ENCODE data around the gene UAP1L1.

Gene UAP1L1

DNA sequence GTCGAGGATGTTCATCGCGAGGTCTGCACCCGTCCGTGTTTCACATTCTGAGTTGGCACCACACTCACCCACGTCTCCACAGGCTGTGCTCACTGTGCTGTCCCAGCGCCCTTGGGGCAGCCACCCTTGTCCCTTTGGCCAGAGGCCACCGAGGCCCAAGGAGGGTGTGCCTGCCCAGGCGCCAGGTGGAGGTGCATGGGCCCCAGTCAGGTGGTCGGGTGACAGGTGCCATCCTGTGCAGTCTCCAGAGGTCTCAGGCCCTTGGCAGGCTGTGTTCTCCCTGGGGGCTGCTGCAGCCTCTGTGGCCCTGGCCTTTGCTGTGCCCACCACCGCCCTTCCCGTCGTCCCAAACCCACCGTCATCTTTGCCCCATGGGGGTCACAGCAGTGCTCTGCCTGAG lies 21.9 kb downstream of the UAP1L1 start:
- DNase-seq (ENCODE audit: low read depth) = no peak

DNA sequence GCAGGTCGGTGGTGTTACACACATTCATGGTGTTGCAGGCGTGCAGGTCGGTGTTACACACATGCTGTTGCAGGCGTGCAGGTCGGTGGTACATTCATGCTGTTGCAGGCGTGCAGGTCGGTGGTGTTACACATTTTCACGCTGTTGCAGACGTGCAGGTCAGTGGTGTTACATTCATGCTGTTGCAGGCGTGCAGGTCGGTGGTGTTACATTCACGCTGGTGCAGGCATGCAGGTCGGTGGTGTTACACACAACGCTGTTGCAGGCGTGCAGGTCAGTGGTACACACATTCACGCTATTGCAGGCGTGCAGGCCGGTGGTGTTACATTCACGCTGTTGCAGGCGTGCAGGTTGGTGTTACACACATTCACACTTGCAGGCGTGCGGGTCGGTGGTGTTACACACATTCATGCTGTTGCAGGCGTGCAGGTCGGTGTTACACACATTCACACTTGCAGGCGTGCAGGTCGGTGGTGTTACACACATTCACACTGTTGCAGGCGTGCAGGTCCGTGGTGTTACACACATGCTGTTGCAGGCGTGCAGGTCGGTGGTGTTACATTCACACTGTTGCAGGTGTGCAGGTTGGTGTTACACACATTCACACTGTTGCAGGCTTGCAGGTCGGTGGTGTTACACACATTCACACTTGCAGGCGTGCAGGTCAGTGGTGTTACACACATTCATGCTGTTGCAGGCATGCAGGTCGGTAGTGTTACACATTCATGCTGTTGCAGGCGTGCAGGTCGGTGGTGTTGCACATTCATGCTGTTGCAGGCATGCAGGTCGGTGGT lies 26.1 kb downstream of the UAP1L1 start:
- no peak for DNase-seq (ENCODE audit: low read depth)

DNA sequence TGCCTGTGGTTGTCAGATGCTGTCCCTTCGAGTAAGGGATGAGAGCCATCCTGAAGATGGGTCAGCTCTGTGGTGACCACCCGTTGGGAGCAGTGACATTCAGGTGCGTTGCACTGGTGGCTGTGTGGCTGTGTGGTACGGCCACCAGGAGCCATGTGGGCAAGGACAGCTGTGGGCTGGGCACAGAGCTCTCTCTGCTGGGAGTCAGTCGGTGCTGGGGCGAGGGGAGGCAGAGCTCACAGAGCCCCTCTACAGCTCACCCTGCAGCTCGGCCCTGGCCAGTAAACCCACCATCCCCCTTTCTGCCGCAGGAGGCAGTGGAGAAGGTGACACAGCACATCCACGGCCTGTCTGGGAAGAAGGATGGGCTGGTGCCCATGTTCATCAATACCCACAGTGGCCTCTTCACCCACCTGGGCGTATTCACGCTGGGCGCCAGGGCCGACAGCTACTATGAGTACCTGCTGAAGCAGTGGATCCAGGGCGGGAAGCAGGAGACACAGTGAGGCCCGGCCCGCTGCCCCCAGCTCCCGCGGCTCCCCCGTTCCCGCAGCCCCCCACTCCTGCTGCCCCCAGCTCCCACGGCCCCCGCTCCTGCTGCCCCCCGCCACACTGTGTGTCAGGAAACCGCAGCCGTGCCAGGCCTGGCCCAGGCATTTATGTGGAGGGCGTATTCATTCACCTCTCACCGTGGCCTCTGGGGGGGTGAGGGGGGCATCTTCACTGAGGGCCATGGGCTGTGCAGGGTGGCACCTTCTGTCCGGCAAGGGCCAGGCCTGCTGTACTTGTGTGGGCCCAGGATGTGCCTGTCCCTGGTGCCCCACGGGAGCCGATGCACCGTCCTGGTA lies 28.7 kb downstream of the UAP1L1 start:
- no peak for DNase-seq (ENCODE audit: low read depth)

DNA sequence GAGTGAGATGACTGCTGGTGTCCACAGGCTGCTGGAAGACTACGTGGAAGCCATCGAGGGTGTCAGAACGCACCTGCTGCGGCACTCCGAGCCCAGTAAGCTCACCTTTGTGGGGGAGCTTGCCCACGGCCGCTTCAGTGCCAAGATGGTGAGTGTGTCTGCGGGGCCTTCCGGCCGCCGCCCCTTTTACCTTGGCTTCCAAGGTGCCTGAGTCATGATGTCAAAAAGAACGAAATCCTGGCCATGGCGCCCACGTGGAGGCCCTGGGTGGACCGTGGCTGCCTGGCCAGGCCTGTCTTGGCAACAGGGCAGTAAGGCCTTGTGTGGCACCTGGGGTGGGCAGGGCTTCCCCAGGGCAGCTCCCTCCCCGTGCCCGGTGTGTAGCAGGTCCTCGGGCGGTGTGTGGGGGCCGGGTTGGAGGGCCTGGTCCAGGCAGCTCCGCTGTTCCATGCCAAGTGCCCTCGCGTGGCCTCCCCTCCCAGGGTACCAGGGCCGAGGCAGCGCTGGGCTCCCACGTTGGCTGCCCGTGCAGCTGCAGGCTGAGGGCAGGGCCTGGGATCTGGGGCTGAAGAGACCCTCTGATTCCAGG lies 29.4 kb downstream of the UAP1L1 start:
- no peak for DNase-seq (ENCODE audit: low read depth)

DNA sequence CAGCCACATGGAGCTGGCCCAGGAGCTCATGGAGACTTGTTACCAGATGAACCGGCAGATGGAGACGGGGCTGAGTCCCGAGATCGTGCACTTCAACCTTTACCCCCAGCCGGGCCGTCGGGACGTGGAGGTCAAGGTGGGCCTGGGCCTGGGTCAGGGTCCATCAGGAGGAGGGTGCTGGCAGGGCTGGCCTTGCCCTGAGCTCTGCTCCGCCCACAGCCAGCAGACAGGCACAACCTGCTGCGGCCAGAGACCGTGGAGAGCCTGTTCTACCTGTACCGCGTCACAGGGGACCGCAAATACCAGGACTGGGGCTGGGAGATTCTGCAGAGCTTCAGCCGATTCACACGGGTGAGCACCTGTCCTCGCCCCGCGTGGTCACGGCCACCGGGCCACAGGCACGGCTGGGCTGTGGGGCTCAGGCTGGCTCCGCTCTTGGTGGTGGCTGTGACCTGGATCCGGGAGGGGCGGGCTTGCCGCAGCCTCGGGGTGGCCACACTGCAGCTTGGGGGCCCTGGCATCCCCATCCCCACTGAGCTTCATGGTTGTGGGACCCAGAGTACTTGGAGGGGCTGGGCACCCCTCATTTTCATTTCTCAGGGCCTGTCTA lies 30.1 kb downstream of the UAP1L1 start:
- no peak for DNase-seq (ENCODE audit: low read depth)

DNA sequence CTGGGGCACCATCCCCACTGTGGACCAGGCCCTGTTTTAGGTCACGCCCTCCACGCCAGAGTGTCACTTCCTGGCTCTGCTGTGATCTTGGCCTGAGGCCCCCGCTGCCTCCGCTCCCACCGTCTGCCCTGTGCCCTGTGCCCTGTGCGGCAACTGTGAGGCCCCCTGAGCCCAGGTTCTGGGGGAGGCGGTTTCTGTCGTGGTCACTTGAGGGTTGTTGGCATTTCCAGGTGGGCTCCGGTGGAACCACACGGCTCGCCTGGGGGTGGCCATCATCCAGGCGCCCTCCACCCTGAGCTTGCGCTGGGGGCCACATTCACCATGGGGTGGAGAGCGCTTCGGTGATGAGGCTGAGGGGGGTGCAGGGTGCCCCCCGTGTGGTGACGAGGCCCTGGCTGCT lies 30.7 kb downstream of the UAP1L1 start:
- no peak for DNase-seq (ENCODE audit: low read depth)

DNA sequence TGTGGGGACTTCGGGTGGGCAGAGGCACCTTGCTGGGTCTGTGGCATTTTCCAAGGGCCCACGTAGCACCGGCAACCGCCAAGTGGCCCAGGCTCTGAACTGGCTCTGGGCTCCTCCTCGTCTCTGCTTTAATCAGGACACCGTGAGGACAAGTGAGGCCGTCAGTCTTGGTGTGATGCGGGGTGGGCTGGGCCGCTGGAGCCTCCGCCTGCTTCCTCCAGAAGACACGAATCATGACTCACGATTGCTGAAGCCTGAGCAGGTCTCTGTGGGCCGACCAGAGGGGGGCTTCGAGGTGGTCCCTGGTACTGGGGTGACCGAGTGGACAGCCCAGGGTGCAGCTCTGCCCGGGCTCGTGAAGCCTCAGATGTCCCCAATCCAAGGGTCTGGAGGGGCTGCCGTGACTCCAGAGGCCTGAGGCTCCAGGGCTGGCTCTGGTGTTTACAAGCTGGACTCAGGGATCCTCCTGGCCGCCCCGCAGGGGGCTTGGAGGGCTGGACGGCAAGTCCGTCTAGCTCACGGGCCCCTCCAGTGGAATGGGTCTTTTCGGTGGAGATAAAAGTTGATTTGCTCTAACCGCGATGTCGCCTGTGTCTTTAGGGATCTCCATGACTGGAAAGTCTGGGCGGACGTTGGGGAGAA lies 31.4 kb downstream of the UAP1L1 start:
- no peak for DNase-seq (ENCODE audit: low read depth)

DNA sequence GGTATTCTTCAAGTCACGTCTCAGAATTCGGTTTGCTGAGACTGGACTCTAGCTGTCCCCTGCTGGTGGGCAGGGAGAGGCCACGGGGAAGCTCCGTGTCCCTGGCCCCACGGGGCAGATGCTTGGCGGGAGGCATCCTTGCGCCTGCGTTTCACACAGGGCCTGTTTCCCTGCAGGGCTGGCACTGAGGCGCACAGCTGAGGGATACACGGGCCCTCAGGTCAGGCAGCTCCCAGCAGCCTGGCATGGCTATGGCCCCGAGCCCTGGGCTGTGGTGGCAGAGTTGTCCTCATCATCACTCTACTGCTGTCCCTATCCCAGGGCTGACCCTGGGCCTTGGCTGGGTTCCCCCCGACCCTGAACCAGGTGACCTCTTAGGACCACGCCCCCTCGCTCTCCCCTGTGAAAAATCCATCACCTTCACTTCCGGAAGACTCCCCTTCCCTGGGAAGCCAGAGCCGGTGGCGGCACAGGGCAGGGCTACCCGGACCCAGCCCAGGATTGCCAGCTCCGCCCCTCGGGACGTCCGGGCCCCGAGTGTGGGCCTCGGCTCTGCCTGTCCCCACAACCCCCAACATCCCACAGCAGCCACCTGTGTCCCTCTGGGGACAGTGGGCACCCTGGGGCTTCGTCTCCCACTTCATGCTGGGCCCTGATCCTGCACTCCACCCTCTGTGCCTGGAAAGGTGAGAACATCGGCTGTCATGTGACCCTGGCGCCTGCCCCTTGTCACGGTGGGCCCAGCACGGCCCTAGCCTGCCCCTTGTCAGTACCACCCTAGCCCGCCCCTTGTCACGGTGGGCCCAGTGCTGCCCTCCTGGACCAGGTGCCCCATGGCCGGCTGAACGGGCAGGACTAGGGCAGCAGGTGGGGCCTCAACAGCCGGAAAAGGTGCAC lies 32.2 kb downstream of the UAP1L1 start:
- DNase-seq (ENCODE audit: low read depth) = no peak

DNA sequence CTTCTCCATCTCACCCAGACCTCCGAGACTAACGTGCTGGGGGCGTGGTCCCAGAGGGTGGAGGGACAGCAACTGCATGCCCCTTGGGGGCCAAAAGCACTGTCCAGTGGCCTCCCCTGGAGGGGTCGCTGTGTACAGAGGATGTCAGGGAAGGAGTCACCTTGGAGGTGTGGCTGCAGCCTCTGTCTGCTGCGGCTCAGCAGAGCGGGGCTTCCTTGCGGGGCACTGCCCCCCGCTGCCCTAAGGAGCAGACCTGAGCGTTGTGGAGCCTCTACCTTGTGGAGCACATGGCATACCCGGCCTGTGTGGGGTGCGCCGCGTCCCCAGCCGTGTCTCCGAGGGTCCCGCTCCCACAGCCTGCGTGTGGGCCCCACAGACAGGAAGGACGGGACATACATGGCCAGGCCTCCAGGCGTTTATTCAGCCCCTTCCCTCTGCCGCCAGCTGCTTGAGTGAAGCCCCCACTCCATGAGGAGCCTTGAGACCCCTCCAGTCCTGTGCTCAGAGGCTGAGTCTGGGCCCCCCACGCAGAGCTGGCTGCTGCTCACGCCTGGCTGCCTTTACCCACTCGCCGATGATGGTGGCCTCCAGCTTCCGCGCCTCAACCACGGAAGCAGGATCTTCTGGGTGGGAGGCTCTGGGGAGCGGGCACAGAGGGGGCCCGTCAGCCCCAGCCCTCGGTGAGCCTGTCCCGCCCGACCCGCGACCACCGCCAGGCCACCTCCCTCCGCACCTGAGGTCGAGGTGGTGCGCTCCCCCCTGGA lies 33.0 kb downstream of the UAP1L1 start:
- no peak for DNase-seq (ENCODE audit: low read depth)

DNA sequence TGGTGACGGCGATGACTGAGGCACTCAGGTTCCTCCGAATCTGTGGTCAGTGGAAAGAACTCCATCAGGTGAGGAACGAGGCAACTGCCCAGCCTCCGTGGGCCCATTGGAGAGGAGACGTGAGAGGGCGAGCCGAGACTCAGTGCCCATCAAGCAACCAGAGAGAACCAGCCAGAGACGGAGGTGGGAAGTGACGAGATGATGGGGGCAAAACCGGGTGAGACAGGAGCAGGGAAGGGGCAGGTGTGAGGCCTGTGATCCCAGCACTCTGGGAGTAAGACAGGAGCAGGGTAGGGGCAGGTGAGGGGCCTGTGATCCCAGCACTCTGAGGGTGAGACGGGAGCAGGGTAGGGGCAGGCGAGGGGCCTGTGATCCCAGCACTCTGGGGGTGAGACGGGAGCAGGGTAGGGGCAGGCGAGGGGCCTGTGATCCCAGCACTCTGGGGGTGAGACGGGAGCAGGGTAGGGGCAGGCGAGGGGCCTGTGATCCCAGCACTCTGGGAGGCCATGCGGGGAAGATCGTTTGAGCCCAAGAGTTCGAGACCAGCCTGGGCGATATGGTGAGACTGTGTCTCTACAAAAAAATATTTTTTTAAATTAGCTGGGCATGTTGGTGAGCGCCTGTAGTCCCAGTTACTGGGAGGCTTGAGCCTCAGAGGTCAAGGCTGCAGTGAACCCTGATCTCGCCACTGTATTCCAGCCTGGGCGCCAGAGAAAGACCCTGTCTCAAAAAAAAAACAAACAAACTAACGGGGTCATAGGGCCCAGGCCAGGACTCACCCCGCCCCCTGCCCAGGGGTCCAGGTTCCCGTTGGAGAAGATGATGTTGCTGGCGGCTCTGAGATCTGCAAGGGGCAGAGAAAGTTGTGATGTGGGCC lies 33.8 kb downstream of the UAP1L1 start:
- DNase-seq (ENCODE audit: low read depth) = no peak

DNA sequence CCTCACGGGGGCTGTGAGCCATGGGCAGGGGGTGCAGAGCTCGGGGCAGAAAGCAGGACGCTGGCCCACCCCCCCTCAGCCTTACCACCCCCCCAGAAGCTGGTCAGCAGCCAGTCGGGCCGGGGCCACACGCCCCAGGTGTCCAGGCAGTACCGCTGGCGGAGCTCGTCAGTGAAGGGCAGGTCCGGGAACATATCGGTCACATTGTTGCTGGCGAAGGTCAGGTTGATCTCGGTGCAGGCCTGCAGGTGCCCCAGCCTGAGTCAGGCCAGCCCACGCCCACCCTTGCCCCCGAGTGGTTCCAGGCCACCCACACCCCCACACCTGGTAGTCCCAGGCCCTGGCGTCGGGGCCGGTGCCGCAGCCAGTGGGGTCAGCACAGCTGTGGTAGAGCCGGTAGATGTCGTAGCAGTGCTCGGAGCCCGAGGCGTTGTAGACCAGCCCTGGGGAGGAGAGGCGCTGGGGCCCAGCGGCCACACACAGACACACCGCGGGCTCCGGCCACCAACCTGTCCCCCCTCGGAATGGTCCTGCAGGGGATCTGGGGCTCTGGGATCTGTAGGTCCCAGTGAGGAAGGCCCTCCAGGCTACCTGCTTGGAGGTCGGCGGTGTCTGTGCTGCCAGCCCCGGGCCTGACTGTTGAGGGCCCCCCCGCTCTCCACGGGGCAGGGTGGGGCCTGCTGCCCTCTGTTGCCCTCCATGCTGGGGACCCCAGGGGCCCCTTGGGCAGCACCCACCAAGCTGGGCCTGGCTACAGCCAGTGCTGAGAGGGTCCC lies 34.7 kb downstream of the UAP1L1 start:
- DNase-seq (ENCODE audit: low read depth) = no peak

DNA sequence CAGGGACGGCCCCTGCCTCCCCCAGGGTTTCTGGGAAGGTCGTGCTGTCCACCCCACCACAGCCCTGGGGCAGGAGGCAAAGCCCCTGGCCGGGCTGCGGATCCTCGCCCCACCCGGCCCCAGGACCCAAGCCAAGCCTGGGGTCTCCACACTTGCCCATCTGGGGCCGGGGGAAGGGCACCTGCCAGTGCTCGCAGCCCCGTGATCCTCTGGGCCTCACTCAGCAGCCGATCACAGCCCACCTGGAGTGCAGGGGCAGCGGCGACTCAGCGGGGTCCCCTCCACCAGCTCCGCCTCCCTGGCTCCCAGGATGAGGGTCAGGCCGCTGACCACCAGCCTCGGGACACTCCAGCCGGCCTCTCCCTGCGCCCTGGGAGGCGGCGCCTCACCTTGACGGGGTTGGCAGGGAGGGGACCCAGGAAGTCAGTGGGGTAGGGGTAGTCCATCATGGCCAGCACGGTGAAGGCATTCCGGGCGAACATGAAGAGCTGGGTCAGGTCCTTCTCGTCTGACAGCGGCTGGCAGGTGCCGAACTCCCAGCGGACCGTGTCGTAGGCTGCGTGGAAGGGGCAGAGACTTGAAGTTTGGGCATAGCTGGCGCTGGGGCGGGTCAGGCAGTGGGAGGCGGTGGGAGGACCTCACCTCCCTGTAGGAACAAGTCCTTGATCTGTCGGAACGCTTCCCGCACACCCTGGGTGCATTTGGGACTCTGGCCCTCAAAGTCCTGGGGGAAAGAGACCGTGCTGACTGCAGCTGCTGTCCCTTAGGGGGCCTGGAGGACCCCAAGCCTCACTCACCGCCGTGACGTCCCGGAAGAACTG lies 35.5 kb downstream of the UAP1L1 start:
- DNase-seq (ENCODE audit: low read depth) = no peak

DNA sequence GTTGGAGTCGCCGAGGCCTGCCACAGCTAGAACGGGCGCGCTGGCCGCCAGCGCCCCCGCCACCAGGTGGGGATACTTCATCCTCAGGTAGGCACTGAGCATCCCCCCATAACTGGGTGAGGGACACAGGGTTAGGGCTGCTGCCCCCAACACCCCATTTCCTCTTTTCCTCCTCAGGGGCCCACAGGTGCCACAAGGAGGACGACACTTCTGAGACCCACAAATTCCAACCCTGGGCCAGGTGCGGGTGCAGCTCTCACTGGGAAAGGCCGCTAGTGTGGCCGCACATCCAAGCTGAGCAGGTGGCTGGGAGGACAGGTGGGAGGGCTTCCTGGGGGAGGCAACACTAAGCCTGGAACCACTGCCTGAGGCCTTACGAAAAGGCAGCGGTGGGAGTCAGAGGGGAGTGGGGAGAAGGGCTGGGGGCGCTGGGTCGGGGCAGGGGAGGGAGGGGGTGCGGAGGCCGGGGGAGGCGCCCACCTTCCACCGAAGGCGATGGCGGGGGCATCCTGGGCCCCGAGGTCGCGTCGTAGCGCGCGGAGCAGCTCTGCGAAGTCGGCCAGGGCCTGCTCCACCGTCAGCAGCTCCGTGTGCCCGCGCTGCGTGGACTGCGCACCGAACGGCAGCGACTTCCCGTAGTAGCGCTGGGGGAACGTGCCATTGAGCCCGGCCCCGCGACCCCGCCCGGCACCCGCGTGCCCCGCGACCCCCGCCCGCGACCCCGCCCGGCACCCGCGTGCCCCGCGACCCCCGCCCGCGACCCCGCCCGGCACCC lies 36.3 kb downstream of the UAP1L1 start:
- no peak for DNase-seq (ENCODE audit: low read depth)

DNA sequence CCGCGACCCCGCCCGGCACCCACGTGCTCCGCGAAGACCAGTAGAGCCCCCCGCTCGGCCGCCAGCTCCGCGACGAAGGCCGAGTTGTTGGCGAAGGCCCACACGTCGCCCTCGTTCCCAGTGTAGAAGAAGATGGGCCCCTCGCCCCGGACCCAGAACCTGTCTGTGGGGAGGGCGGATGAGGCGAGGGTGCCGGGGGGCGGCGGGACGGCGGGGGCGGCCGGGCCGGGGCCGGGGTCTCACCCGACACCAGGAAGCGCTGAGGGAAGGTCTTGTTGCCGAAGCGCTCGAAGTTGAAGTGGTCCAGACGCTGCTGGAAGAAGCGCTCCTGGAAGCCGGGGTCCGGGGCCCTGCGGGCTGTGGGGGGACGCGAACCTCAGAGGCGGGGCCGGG lies 36.9 kb downstream of the UAP1L1 start:
- no peak for DNase-seq (ENCODE audit: low read depth)

DNA sequence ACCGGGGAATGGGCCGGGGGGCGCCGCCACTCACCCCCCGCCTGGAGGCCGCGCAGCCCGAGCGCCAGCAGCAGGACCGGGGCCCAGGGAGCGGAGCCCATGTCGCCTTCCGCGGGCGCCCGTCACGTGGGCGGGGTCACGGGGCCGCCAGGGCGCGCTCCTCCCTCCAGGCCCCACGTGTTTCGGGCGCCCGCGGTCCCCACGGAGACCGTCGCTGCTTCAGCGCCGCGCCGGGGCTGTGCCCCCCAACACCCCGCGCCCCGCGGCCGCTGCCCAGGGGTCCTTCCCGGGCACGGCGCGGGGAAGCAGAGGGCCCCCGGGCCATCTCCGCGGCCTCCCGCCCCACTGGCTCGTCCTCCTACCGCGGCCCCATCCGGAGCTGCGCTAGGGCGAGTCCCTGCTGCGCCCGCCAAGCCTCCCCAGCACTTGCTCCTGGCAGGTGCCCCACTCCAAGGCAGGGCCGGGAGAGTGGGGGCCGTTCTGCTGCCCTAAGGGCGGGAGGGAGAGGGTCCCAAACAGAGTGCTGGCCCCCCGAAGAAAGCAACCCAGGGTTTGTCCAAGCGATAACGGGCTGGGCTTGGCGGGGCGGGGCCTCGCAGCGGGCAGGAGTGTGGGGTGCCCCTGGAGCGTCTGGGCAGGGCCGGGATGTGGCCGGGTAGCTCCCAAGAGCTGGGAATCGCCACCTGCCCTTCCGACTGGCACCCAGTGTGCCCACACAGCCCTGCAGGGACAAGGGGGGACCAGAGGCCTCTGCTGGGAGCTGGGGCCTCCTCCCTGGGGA lies 37.5 kb downstream of the UAP1L1 start, which contains the start of gene DPP7:
TSS of gene DPP7 (minus strand) at position 121 of the 781 bp plus-strand sequence. CDS start at position 101, 20 bp downstream.
- peak; percentile 50 for DNase-seq (ENCODE audit: low read depth)

All from fibroblast of gingiva (primary cell).